GM18507 (cell line): ENCODE data around the gene BCL2L1.

Experiments used
- DNase-seq: peaks from one replicate; pipeline ENCODE4 v3.0.0; 2011; ENCODE audit warnings: low read depth; ENCODE audit not compliant: insufficient read length; ENCODE audit errors: extremely low spot score
- FAIRE-seq: peaks from 2 replicates; lab custom pipeline; 2011; peaks lifted over from hg19 to GRCh38; lab: Jason Lieb, UNC

Gene BCL2L1

GRCh38 chr20:31738729-31739549, 16.3 kb upstream of the BCL2L1 start, which contains the start of gene TPX2:
TSS of gene TPX2 (plus strand) at chr20:31739290. CDS start at chr20:31757477, 18,187 bp downstream.
- peak; percentile 92 for FAIRE-seq

GRCh38 chr20:31731321-31731717, 8.7 kb upstream of the BCL2L1 start:
- DNase-seq (no peak), FAIRE-seq (no peak)

More at GRCh38 chr20:31738729-31739549, 16.3 kb upstream of the BCL2L1 start, which contains the start of gene TPX2:
- DNase-seq, result peak; percentile 96

GRCh38 chr20:31723319-31724078, 831 bp upstream of the BCL2L1 start:
- FAIRE-seq (peak; percentile 82), DNase-seq (peak; percentile 94)

- FAIRE-seq (no peak), DNase-seq (no peak)
Observed at GRCh38 chr20:31723069-31723318, 326 bp upstream of the BCL2L1 start.

GRCh38 chr20:31721408-31722256, 1.0 kb downstream of the BCL2L1 start:
- DNase-seq, result no peak
- FAIRE-seq, result no peak

- FAIRE-seq (peak; percentile 75), DNase-seq (no peak)
Observed at GRCh38 chr20:31720486-31721407, 1.9 kb downstream of the BCL2L1 start.

GRCh38 chr20:31719644-31720485, 2.8 kb downstream of the BCL2L1 start:
- no peak for FAIRE-seq
- DNase-seq, result no peak

- DNase-seq (no peak), FAIRE-seq (no peak)
Observed at GRCh38 chr20:31718952-31719643, 3.6 kb downstream of the BCL2L1 start.

- FAIRE-seq (peak; percentile 68), DNase-seq (peak; percentile 37)
Observed at GRCh38 chr20:31717478-31718201, 5.0 kb downstream of the BCL2L1 start.

- DNase-seq (no peak), FAIRE-seq (no peak)
Observed at GRCh38 chr20:31716818-31717477, 5.7 kb downstream of the BCL2L1 start.

GRCh38 chr20:31716351-31716750, 6.3 kb downstream of the BCL2L1 start:
- no peak for DNase-seq
- no peak for FAIRE-seq

- no peak for FAIRE-seq
- no peak for DNase-seq
Observed at GRCh38 chr20:31715766-31716165, 6.9 kb downstream of the BCL2L1 start.

GRCh38 chr20:31713312-31714273, 9.1 kb downstream of the BCL2L1 start:
- DNase-seq (no peak), FAIRE-seq (no peak)

GRCh38 chr20:31712564-31713311, 9.9 kb downstream of the BCL2L1 start:
- FAIRE-seq (no peak), DNase-seq (no peak)

- no peak for FAIRE-seq
Observed at GRCh38 chr20:31712112-31712553, 10.5 kb downstream of the BCL2L1 start.

More at GRCh38 chr20:31712112-31712553, 10.5 kb downstream of the BCL2L1 start:
- no peak for DNase-seq
